HTERT RPE-1 (cell line): ENCODE measurements around the gene ZDHHC14.

Experiments
- in situ Hi-C: fragments of 300-500 bp; cut with MboI; formaldehyde crosslinking; loops from 4 replicates; pipeline ENCODE4 v1.14.3; 2020; ENCODE audit warnings: low sequenced_read_pairs

Gene ZDHHC14

DNA sequence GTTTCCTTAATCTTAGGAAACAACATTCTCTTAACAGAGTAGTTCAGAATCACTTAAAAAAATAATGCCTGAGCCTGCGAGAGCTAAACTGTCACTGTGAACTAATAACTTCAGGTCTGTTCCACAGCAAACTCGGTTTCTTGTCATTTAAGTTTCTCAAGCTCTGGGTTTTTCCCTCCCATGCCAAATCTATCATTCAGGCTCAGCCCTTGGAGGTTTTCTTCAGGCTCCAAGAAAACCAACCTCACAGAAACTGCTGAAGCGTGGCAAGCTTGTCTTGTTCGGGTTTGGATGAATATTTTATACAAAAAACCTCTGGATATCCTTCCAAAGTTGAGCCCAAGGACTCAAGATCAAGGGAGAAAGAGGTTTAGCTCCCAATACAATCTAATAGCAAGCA is 342.4 kb downstream of the ZDHHC14 start:
- in situ Hi-C loops: no loop called here

DNA sequence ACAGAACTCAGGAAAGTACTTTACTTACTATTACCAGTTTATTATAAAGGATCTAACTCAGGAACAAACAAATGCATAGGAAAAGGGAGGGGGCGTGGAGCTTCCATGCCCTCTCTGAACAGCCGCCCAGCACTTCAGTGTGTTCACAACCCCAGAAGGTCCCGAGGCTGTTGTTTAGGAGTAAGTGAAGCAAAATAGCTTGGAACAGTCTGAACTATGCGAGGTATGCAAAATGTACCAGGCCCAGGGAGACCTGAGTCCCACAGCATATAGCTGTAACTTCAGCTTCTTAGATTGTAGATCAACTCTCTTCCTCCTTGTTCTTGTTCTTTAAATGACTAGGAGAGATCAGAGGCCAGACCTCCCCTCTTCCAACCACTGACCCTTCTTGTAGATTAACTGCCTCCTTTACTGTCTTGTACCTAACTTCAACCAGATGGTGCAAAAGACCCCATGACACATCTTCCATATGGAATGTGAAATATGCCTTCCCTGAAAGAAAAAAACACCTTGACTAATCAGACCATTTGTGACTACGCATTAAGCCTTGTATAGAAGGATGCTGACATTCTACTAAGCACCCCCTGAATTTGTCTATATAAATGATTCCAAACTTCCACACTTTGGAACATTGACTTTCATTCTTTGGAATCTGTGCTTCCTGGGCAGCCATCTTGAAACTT is 343.3 kb downstream of the ZDHHC14 start:
- in situ Hi-C loops: no loop called here

GRCh38 chr6:157724960-157725741 is 344.2 kb downstream of the ZDHHC14 start:
- in situ Hi-C loops: no loop called here

- in situ Hi-C loops: no loop called here
These were observed 344.8 kb downstream of the ZDHHC14 start for GRCh38 chr6:157725836-157726235.

- in situ Hi-C loops: no loop called here
These were observed 346.1 kb downstream of the ZDHHC14 start for GRCh38 chr6:157726892-157727628.
